NCI-H2081 treated with DMSO at 0.1 percent for 48 hours (cell line): Measurements from ENCODE around the gene CCDC102A.
"Not testable (repeated sequence)": the region's sequence is repeated elsewhere in the genome, so short reads cannot be mapped to it uniquely, and the experiment has no call there.

Source experiments
- DNase-seq: peaks from one replicate; lab custom pipeline; 2025; lab: John Stamatoyannopoulos, UW

The CCDC102A gene

DNA sequence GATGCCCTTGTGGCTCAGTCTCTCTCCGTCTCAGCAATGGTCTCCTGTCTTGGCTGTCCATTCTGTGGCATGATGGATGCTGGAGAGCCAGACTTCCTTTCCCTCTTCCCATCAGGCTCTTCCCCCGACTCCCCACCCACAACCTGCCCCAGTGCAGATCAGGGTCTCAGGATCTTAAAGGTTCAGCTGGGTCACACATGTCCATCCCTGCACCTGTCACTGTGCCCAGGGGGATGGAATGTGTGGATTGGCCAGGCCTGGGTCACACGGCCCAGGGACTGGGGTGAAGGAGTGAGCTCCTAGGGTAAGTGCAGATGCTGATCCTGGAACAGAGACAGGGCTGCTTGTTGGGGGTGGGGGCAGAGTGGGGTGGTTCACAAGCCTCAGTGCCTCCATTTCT, 29.1 kb upstream of the CCDC102A start:
- DNase-seq = no peak

DNA sequence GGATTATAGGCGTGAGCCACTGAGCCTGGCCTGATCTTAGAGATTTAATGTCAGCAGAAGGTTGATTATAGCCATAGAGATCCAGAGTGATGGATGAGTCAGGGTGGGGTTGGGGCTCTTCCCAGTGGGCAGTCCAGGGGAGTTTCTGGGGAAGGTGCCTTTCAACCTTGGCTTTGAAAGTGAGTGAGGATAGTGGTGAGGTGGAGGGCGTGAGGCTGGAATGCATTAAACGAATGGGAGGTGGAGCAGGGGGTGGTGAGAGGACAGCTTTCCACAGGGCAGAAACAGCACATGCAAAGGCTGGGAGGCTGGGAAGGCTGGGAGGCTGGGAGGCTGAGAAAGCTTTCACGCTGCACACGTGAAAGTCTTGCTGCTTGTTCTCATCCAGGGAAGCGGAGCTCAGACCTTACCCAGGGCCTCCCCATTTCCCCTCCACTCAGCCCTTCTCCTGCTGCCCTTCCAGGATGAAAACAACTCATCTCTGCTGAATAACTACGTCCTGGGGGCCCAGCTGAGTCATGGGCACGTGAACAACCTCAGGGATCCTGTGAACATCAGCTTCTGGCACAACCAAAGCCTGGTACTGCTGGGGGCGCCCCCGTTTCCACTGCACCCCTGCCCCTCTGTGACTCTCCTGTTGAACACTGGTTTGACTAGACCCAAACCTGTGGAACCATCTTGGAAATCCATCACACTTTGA, 28.4 kb upstream of the CCDC102A start:
- no peak for DNase-seq

DNA sequence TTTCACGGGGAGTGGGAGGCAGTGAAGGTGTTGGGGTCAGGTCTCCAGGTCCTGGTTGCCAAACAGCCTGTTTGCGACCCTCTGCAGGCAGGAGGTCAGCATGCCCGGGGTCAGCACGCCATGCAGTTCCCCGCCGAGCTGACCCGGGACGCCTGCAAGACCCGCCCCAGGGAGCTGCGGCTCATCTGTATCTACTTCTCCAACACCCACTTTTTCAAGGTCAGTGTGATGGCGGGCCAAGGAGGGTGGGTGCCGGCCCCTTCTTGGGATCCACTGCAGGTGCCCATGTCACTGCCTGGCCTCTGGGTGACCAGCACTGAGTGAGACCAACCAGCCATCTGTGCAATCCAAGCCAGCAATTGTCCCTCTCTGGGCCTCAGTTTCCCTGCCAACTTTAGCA, 27.4 kb upstream of the CCDC102A start:
- no peak for DNase-seq

DNA sequence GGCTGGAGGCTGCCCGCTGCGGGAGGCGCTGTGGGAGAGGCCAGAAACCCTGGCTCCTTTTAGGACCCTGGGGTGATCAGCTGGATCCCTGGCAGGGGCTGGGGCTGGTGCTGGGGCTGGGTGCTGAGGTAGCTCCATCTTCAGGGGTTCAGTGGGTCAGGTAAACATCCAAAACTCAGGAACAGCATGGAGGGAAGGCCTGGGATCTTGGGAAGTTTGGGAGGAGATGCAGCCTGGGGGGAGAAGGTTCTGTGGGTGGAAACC, 27.0 kb upstream of the CCDC102A start:
- no peak for DNase-seq

DNA sequence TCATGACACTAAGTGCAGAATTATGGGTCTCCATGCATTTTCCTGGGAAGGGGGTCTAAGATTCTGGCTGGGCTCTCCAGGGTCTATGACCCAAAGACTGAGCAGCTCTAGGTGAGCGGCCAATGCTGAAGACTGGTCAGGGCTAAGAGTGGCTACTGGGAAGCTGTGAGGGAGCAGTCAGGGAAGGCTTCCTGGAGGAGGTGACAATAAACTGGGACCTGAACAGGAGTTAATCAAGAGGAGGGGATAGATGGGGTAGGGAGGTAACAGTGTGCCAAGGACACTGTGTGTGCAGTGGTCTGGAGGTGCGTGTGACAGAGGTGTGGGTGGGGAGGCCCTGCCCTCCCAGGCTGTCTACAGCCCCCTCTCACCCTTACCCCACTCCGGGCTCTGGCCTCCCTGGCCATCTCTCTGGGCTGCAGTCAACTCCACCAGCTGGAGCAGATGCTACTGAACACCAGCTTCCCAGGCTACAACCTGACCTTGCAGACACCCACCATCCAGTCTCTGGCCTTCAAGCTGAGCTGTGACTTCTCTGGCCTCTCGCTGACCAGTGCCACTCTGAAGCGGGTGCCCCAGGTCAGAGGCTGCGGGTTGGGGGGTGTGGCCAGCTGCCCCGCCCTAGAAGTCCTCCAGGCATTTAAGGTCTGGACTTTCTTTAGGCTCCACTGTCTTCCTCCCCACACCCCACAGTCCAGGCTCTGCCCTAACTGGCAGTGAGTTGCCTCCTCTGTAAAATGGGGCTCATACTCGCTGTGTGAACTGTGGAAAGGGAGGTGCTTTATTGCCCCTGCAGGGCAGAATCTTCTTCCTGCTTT, 26.5 kb upstream of the CCDC102A start:
- no peak for DNase-seq

DNA sequence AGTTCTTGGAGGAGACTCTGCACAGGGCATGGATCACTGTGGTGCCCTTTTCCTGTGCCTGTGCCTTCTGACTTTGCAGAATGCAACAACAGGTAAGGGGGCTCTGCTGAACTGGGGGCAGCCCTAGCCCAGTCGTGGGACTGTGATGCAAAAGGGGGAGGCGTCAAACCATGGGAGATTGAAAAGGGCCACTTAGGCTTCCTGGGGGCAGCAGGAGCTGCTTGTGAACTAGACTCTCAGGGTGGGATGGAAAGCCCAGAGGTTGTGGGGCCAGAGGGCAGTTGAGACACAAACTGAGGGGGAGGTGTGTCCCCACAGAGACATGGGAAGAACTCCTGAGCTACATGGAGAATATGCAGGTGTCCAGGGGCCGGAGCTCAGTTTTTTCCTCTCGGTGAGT, 25.7 kb upstream of the CCDC102A start:
- no peak for DNase-seq

DNA sequence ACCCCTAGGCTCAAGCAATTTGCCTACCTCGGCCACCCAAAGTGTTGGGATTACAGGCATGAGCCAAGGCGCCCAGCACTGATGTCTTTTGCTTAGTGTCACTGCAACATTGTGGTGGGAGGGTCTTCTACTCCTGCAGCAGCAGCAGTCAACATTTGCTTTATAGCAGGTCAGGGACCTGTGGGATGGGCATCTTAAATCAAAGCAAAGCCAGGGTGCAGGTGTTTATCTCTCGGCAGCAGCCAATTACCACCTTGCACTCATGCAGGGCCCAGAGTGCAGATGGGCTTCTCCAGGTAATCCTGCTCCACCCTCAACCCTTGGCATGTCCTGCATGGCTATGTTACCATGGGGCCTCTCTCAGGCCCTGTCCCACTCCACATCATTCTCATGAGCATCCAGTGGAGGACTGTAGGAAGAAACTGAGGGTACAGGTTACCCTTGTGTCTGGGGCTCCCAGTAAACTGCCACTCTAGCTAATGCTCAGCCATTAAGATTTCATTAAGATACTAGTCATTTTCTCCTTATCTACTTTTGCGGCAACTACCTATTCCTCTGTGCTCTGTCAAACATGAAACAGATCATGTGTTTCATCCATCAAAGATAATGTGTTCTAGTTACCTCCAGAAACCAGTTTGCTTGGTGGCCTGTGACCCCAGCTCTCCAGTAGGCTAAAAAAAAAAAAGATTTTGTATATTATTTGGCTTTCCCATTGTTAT, 22.9 kb upstream of the CCDC102A start:
- DNase-seq = no peak

DNA sequence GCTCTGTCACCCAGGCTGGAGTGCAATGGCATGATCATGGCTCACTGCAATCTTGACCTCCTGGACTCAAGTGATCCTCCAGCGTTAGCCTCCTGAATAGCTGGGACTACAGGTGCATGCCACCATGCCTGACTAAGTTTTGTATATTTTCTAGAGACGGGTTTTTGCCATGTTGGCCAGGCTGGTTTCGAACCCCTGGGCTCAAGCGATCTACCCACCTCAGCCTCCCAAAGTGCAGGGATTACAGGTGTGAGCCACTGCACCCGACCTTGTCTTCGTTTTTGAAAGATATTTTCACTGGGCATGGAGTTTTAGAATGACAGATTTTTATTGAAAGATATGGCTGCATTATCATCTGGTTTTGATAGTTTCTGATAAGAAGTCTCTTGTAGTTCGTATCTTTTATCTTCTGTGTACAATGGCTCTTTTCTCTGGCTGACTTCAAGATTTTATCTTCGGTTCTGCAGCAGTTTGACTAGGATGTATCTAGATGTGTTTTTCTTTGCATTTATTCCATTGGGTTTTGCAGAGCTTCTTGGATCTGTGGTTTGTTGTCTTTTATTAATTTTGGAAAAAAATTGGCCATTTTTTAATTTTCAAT, 20.7 kb upstream of the CCDC102A start:
- DNase-seq = no peak

DNA sequence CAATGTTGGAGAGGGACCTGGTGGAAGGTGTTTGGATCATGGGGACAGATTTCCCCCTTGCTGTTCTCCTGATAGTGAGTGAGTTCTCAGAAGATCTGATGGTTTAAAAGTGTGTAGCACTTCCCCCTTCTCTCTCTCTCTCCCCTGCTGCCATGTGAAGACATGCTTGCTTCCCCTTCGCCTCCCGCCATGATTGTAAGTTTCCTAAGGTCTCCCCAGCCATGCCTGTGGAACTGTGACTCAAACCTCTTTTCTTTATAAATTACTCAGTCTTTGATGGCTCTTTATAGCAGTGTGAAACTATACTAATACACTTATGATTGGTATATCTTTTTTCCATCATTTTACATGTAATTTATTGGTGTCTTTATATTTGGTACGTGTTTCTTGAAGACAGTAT, 19.5 kb upstream of the CCDC102A start:
- DNase-seq = no peak

DNA sequence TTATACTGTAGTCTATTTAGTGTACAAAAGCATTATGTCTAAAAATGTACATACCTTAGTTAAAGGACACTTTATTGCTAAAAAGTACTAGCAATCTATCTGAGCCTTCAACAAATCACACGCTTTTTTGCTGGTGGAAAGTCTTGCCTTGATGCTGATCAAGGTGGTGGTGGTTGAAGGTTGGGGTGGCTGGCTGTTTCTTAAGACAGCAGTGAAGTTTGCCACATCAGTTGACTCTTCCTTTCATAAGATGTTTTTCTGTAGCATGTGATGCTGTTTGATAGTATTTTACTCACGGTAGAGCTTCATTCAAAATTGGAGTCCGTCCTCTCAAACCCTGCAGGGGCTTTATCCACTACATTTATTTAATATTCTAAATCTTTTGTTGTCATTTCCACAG, 14.7 kb upstream of the CCDC102A start:
- no peak for DNase-seq

DNA sequence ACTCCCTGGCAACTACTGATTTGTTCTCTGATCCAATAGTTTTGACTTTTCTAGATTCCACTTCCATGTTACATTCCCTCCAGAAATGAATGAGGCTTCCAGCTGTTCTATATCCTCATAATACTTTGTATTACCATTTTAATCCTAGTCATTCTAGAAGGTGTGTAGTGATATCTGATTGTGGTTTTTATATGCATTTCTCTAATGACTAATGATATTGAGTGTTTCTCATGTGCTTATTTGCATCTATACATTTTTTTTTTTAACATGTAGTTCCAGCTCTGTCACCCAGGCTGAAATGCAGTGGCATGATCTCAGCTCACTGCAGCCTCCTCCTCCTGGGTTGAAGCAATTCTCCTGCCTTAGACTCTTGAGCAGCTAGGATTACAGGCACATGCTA, 13.4 kb upstream of the CCDC102A start:
- DNase-seq = no peak

DNA sequence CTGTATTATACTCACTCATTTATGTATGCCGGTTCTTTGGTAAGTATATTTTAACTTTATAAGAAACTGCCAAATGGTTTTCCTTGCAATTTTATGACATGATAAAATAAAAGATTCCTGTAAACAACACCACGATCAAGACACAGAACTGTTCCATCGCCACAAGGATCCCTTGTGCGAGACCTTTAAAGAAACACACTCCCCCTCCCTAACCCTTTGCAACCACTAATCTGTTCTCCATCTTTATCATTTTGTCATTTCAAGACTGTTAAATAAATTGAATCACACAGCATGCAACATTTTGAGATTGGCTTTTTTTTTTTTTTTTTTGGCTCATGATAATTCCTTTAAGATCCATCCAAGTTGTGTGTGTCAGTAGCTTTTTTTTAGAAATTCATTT, 12.0 kb upstream of the CCDC102A start:
- DNase-seq = no peak

DNA sequence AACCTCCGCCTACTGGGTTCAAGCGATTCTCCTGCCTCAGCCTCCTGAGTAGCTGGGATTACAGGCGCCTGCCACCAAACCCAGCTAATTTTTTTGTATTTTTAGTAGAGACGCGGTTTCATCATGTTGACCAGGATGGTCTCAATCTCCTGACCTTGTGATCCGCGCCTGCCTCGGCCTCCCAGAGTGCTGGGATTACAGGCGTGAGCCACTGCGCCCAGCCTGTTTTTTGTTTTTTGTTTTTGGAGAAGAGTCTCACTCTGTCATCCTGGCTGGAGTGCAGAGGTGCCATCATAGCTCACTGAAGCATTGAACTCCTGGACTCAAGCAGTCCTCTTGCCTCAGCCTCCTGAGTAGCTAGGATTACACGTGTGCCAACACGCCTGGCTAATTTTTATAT, 11.2 kb upstream of the CCDC102A start:
- not testable (repeated sequence) for DNase-seq

DNA sequence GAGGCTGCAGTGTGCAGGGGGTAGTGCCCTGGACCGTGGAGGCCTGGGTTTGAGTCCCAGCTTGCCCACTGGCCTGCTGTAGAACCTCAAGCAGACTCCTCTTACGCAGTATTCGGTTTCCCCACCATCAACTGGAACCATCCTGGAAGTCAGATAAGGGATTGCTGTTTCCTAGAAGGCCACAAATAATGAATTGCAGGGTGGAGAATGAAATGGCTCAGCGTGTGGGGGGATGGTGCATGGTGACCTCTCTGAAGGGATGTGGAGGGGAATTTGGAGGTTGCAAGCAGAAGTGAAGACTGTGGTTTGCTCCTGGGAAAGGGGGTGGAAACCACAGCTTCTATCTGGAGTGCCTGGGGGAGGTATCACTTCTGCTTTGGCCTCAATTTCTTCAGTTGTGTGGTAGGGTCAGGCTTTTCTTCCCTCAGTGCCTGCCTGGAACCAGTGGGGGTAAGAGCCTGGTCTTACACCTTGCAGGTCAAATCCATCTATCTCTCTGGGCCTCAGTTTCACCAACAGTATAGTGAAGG, 7.8 kb upstream of the CCDC102A start:
- DNase-seq = no peak

DNA sequence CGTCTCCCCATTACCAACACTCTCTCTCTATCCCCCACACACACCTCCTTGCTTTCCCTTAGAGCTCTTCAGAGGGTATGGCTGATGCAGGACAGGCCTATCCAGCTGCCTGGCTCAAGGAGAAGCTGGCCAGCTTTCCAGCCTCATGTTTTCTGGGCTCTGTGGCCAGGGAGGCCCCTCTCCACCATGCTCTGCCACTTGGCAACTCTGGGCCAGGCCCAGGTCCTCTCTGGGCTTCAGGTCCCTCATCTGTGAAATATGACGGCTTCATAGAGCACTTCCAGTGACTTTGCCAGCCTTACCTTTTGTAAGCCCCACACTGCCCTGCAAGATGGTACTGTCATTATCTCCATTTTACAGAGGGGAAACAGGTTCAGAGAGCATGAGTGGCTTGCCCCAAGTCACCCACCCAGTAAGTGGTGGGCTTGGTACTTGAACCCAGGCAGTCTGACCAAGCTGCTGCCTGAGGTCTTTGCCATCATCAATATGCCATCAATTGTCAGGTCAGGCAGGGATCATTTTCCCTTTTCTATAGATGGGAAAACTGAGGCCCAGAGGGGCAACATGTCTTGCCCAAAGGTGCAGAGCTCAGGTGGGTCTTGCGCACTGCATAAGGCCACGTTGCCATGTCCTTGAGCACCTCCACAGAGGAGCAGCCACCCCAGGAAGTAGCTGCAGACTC, 5.5 kb upstream of the CCDC102A start:
- DNase-seq = no peak

DNA sequence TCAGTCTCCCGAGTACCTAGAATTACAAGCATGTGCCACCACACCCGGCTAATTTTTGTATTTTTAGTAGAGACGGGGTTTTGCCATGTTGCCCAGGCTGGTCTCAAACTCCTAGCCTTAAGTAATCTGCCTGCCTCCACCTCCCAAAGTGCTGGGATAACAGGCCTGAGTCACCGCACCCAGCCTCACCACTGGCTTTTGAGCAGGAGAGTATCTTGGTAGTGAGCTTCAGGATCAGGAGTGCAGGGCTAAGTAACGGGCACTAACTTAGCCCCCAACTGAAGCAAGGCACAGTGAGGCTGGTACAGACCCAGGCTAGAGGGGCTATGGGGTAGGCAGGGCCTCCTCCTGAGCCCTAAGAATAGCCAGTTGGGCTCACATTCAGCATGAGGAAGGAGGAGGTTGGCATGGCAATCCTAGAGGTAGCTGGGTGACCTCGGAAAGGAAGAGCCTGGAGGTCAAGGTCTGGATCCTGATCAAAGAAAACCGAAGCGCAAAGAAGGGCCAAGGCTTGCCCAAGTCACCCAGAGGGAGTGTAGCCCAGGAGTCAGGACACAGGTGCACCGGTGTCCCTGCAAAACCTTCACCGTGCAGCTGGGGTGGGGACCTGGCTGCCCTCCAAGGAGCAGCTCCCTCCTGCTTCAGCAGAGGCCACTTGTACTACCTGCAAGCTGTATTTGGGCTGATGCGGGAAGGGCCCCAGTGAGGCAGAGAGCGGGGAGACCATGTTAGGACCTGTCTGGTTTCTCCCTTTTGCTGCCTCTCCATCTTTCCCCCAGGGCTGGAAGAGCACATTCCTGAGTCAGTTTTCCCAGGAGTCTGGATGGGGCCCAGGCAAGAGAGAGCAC, 4.8 kb upstream of the CCDC102A start:
- no peak for DNase-seq

DNA sequence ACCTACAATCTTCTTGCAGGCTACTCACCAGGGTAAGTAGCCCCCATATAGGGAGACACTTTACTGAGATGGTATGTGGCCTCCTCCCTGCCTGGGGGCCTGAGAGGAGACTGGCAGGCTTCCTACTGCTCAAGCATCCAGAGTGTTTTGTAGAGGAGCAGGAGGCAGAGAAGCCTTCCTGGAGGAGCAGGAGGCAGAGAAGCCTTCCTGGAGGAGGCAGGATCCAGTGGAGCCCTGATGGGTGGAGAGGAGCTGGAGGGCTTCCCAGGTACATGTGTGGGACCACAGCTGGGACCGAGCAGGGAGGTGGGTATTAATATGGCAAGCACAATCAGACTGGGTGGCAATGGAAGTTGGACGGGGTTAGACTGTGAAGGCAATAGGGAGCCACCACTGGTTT, 4.0 kb upstream of the CCDC102A start:
- DNase-seq = no peak

DNA sequence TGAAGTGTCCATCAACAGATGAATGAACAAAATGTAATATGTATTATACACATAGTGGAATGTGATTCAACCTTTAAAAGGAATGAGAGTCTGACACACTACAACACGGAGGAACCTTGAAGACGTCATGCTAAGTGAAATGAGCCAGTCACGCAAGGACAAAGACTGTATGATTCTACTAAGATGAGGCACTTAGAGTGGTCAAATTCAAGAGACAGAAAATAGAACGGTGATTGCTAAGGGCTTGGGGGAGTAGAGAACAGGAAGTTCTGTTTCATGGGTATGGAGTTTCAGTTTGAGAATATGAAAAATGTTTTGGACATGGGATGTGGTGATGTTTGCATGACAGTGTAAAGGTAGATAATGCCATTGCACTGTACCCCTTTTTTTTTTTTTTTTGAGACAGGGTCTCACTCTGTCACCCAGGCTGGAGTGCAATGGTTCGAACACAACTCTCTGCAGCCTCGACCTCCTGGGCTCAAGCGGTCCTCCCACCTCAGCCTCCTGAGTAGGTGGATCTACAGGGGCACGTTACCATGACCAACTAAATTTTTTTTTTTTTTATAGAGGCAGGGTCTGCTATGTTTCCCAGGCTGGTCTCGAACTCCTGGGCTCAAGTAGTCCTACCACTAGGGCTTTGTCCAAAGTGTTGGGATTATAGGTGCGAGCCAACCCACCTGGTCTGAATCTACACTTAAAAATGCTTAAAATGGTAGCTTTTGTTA, 2.9 kb upstream of the CCDC102A start:
- DNase-seq = no peak

DNA sequence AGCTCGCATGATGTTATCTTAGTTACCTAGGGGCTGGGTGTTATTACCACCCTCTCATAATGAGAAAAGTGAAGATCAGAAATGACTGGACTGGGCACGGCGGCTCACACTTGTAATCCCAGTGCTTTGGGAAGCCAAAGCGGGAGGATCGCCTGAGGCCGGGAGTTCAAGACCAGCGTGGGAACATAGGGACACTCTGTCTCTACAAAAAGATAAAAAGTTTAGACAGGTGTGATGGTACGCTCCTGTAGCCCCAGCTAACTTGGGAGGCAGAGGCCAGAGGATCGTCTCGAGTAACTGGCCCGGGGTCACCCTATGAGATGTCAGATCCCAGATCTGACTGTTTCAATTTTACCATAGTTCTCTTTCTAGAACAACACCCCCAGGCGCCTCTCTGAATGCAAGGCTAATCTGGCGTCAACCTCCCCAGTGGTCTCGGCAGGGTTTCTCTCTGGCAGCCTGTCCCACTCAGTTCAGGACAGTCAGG, 1.9 kb upstream of the CCDC102A start:
- DNase-seq = no peak

DNA sequence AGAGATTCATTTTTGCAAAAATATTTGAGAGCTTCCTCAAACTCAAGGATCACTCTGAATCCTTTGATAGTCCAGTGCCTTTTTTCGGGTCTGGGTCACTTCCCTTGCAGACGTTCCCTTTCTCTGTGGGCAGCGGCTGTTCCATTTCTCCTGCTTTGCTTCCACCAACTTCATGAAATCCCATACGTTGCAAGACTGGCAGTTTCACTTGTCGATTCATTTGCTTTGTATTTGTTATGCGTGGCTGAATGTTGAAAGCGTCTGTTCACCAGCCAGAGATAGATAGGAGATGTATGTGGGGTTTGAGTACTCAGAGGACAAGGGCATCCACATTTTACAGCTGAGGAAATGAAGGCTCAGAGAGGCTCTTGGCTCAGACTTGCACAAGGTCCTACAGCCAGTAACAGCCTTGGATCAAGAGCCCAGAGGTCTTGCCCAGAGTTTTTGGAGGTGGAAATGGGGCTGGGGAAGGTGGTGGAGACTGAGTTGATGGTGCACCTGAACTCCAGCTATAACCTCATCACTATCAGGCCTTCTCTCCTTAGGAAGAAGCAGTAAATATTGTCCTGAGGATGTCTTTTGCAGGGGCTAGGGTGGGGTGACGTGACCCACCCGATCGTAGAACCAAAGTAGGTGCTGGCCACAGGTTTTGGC, 1.3 kb upstream of the CCDC102A start:
- DNase-seq = no peak
